ENCODE results near the gene FAM174A.

FAM174A gene

GRCh38 chr5:100614308-100614707, 79.1 kb downstream of the FAM174A start:
- TF ChIP-seq CTCF (IDR thresholded peaks at IDR 0.05; ENCODE audit: insufficient read depth, missing control alignments) = no peak
- FAIRE-seq (no peak), DNase-seq (ENCODE audit: insufficient read length, low spot score) (no peak)

GRCh38 chr5:100615362-100615761, 80.2 kb downstream of the FAM174A start:
- FAIRE-seq (peak; percentile 6), DNase-seq (ENCODE audit: insufficient read length, low spot score) (no peak)
- no peak for TF ChIP-seq CTCF (IDR thresholded peaks at IDR 0.05; ENCODE audit: insufficient read depth, missing control alignments)

DNA sequence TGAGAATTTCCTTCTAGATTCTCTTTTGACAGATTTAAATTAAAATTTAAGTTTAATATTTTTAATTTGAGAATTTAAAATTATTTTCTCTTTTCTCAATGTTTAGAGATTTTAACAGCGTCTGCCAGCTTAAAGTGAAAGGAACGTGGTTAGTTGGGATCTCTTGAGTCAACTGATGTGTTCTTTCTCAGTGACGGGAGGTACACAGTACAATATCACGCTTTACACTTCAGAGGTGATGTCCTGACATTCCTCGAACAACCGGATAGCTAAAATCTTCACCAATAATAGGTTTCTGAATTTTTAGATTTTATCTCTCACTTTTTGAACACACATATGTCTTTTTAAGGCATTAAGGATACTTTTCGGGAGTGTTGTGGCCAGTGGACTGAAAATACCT, 81.1 kb downstream of the FAM174A start:
- no peak for TF ChIP-seq CTCF (IDR thresholded peaks at IDR 0.05; ENCODE audit: insufficient read depth, missing control alignments)
- no peak for DNase-seq (ENCODE audit: insufficient read length, low spot score)
- no peak for FAIRE-seq

GRCh38 chr5:100616981-100617380, 81.8 kb downstream of the FAM174A start:
- TF ChIP-seq CTCF (IDR thresholded peaks at IDR 0.05; ENCODE audit: insufficient read depth, missing control alignments) = no peak
- FAIRE-seq (no peak), DNase-seq (ENCODE audit: insufficient read length, low spot score) (no peak)

DNA sequence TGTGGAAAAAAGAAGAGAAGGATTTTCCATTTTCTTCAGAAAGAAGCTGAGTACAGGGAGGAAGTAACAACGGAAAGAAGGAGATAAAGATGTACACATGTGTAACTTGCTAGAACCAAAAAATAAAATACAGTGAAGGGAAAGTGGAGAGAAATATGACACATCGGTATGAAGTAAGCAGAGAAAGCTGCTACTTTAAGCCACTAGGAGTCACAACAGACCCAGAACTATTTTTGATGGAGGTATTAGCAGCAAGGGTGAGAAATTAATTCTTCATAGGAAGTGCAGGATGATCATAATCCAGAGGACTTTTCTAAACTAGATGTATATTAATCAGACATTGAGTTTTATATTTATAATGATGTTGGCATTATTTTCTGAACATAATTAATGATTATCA, 88.5 kb downstream of the FAM174A start:
- FAIRE-seq = peak; percentile 41
- peak; percentile 40 for TF ChIP-seq CTCF (IDR thresholded peaks at IDR 0.05; ENCODE audit: insufficient read depth, missing control alignments)
- DNase-seq (ENCODE audit: insufficient read length, low spot score) = no peak

- DNase-seq (ENCODE audit: insufficient read length, low spot score) (no peak), FAIRE-seq (no peak)
- TF ChIP-seq CTCF (IDR thresholded peaks at IDR 0.05; ENCODE audit: insufficient read depth, missing control alignments) = no peak
These were observed 99.9 kb downstream of the FAM174A start for GRCh38 chr5:100634937-100635534.

Data from D721Med (cell line).